Measurements from ENCODE around the gene NDRG3. TPM values are rescaled to one million over a fixed set of nuclear protein-coding genes. Genes with fewer than 3 reads are reported as not detected.

NDRG3 gene
- total and polyA plus RNA-seq, 2 of the 4 experiments (the other 2 are of a cell fraction) = 24.8 to 34.2 TPM

DNA sequence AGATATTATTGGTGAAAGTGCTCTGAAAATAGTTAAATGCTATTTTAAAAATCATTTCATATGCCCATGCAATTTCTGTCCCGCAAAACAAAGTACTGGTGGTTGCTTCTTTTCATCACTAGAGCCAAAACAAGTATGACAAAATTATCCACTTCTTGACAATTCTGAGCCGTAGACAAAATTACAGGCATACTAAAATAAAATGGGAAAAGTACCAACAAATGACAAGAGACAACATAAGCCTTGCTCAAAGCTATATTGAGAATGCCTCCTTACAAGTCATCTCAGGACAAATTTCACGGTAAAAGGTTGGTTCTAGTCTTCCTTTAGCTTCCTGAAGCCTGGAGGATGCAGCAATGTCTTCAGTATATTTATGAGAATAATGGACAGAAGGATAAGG lies 28.9 kb downstream of the NDRG3 start:
- Histone ChIP-seq H3K27ac (ENCODE audit: insufficient read depth, low read length) (no peak overlapping the region), H3K56ac (ENCODE audit: extremely low read depth, insufficient read depth, low read length) (no peak overlapping the region), H3K4me3 (ENCODE audit: insufficient read depth, low read depth, low read length) (no peak overlapping the region), H2AFZ (replicated peaks; ENCODE audit: low read length, poor library complexity) (no peak overlapping the region), H3K4me2 (ENCODE audit: low read depth, low read length) (no peak overlapping the region), H3K79me1 (ENCODE audit: low read depth in 1 of 2, low read length in 2 of 2) (no peaks in the 10 kb centered on the region), H2BK120ac (ENCODE audit: low read depth, low read length) (no peak overlapping the region), H3K36me3 (ENCODE audit: control insufficient read depth, insufficient read depth, low read length) (peaks cover 2% of the 10 kb centered on the region; the same call in 1 of the 2 replicates), H3K4ac (ENCODE audit: low read depth, low read length) (no peak overlapping the region), H3K18ac (ENCODE audit: low read depth, low read length) (no peak overlapping the region), H2BK15ac (ENCODE audit: low read depth, low read length) (no peak overlapping the region), H3K23ac (ENCODE audit: low read depth, low read length) (no peak overlapping the region), H4K5ac (ENCODE audit: low read depth, low read length) (no peak overlapping the region), H3K9me3 (ENCODE audit: control insufficient read depth, insufficient read depth, low read length) (no peaks in the 10 kb centered on the region), H3K4me1 (ENCODE audit: control insufficient read depth, insufficient read depth, low read length) (no peaks in the 10 kb centered on the region), H2BK20ac (ENCODE audit: low read depth, low read length) (no peak overlapping the region), H4K91ac (ENCODE audit: insufficient read depth, low read depth, low read length) (no peak overlapping the region), H3K14ac (replicated peaks; ENCODE audit: low read depth, low read length) (no peak overlapping the region), H4K8ac (ENCODE audit: low read depth in 2 of 2, low read length in 2 of 2) (no peak overlapping the region), H2BK5ac (ENCODE audit: low read depth, low read length, poor library complexity, severe bottlenecking) (no peak overlapping the region), H3K9me1 (ENCODE audit: insufficient read depth, low read length) (no peaks in the 10 kb centered on the region), H2AK9ac (replicated peaks; ENCODE audit: low read depth, low read length, poor library complexity) (no peak overlapping the region), H3K27me3 (ENCODE audit: control insufficient read depth, insufficient read depth, low read length) (no peaks in the 10 kb centered on the region), H2AK5ac (ENCODE audit: low read depth, low read length) (no peak overlapping the region), H3K9ac (ENCODE audit: low read depth, low read length) (no peak overlapping the region), H4K20me1 (ENCODE audit: insufficient read depth, low read length) (no peaks in the 10 kb centered on the region)
- ChIA-PET CTCF (no interaction called here), POLR2A (ENCODE audit: unreplicated experiment) (no interaction called here)
- DNase-seq = no peak
- ATAC-seq (ENCODE audit: low read depth) = no peak
- WGBS, 2 experiments (ENCODE audit: extremely low coverage in 2 of 2, insufficient read length in 1 of 2) = no CpG with 5 or more reads among the region's 3 CpGs
- in situ Hi-C loops (cut with MboI; ENCODE audit: low sequenced_read_pairs) (loop anchor here (25.0 kb wide), 1 partner anchor 95 kb away; no protein-coding TSS in a partner anchor), dilution Hi-C loops (cut with HindIII; ENCODE audit: low sequenced_read_pairs, unreplicated experiment) (no loop called here), intact Hi-C loops (cut with micrococcal nuclease) (no loop called here)
- no TSS peak for BruUV-seq (replicated peaks)
- TF ChIP-seq MAFK (IDR thresholded peaks at IDR 0.05; ENCODE audit: low read depth, low read length) (no peak), MXI1 (IDR thresholded peaks at IDR 0.05; ENCODE audit: borderline replicate concordance, low read depth, low read length) (no peak)
